HG03342 (cell line): ENCODE measurements around the gene AIM2.
"Not testable (repeated sequence)": the region's sequence is repeated elsewhere in the genome, so short reads cannot be mapped to it uniquely, and the experiment has no call there.

Experiments
- ATAC-seq: cut with Tn5 transposase; IDR thresholded peaks from one replicate; pipeline ENCODE4 v1.9.1; 2021; ENCODE audit warnings: mild to moderate bottlenecking, moderate library complexity; ENCODE audit not compliant: unreplicated experiment

AIM2 gene

DNA sequence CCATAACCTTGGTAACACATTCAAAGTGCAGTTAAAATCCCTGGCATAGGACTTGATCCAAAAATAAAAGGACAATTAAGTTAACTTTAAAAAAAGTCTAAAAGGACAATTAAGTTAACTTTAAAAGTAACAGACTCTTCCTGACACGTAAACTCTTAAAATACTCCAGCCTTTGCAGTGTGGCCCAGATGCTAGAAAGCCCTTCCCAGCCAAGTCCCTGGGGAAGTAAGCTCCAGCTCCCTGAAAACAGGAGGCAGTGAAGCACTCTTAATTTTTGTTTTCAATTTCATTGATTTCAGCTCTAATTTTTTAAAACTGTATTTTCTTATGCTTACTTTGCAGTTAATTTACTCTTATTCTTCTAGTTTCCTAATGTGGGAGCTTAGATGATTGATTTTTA, 5.1 kb upstream of the AIM2 start:
- no peak for ATAC-seq

DNA sequence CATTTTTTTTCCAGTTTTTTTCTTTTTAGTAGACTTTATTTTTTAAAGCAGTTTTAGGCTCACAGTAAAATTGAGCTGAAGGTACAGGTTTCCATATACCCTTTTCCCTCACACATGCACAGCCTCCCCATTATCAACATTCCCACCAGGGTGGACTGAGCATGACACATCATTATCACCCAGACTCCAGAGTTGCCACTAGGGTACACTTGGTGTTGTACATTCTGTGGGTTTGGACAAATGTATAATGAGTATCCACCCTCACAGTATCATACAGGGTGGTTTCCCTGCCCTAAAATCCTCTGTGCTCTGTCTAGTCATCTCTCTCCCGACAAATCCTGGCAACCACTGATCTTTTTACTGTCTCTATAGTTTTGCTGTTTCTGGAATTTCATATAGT, 3.0 kb upstream of the AIM2 start:
- no peak for ATAC-seq

DNA sequence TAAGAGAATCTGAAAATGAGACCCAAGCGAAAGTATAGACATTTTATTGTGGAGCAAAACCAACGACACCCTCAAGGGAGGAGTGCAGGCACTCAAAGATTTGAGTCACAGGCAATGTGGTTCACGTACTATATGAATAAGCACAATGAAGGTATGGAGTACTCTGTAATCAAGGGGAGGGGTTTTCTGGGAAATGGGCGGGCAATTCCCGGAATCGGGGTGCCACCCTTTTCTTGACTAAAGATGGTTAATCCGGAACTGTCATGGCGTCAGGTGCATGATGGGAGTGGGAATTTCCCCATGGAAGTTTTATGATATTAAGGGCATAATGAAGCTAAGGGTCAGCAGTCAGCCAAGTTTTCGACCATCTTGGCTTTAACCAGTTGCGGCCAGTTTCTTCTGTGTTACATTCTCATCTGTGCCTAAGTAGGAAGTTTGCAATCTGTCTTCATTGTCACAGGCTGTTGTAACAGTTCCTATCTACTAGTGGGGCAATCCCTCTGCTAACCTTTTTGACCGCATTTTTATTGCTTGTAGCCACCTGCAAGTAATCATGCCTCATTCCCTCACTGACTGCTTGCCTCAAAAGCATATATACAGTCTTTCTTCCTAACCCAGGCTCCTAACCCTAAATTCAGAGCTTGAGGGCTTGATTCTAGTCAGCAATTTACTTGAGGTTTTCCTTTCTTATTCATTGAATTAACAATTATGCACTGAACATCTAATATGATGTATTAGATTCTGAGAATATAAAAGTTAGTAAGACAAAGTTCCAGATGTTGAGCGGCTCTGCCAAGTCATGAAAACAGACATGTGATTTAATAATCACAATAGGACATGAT, 775 bp upstream of the AIM2 start:
- peak; percentile 70 for ATAC-seq

DNA sequence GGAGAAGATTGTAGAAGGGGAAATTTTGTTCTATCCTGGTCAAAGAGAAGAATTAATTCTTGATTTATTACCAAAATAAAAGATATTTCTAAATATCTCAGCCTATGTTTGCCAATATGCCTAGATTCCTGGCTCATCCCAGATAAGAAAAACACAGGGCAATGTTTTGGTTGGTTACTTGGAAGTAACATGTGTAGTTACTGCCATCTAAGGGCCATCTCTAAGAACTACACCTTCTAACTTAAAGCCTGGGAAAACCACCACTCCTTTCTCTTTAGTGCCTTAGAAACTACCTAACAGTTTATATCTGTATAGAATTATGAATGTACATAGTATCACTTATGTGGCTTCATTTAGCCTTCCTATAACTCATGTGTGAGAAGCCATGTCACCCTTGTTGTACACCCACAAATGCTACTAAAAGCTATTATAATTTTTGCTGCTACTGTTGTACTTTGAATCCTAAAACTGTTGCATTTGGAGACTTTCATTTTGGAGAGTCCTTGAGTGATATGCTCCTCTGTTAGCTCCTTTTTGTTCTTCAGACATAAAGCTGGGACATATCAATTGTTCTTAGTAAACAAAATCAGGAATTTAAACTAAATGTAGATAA, 4.5 kb downstream of the AIM2 start:
- no peak for ATAC-seq

DNA sequence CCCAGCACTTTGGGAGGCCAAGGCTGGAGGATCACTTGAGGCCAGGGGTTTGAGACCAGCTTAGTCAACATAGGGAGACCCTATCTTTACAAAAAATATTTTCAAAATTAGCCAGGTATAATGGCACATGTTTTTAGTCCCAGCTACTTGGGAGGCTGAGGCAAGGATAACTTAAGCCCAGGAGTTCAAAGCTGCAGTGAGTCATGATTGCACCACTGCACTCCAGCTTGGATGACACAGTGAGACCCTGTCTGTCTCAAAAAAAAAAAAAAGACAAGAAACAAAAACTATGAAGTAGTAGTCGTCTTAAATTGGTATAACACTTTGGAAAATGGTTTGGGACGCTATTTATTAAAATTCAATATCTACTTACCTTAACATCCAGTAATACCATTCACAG, 7.7 kb downstream of the AIM2 start:
- no peak for ATAC-seq

DNA sequence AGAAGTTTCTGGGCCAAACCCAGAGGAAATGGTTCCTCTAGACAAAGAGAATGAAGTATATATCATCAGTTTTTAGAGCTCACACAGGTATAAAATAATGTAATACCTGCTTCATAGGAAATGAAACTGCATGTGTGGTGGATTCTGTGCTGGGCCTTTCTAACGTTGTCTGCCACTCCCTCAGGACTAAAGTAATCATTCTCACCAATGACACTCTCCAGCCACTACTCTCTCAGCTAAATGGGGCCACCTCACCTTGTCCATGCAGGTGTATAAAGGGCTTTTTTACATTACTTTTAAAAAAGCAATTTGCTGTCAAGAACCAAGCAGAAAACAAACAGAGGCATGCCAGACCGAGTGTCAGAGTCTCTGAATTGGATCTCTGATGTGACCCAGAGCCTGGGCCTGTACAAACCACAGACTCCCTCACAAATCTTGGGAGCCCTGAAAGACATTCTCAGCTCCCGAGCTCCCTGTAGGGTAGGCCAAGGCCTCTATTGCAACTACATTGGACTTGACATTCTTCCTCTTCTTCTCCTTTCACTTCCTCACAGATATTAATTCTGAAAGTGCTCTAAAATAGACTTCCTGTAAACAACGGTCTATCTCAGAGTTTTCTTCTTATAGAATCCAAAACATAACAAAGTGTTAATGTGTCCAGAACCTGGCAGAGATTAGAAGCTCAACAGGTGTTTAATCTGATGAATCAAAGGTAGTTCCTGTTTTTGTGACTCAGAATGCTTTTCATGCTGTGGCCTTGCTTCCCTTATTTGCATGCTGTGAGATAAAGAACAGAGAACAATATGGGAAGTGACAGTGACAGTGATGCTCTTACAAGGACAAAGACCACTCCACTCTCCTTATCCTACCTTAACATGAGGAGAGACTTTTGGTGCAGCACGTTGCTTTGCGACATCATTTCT, 8.6 kb downstream of the AIM2 start:
- ATAC-seq, result peak; percentile 85

DNA sequence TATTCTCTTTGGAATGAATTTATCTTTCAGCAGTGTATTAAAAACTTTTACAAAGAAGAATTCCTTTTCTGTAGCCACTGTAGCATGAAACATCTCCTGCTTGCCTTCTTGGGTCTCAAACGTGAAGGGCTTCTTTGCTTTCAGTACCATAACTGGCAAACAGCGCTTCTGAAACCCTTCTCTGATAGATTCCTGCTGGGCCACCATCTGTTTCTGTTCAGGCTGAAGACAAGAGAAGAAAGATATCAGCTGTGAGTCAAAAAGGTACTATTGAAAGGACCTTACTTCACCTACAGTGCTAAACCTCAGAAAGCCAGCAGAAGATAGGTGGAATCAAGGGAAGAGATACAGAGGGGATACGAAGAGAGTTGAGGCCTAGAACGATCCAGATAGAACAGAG, 10.5 kb downstream of the AIM2 start:
- ATAC-seq, result no peak

DNA sequence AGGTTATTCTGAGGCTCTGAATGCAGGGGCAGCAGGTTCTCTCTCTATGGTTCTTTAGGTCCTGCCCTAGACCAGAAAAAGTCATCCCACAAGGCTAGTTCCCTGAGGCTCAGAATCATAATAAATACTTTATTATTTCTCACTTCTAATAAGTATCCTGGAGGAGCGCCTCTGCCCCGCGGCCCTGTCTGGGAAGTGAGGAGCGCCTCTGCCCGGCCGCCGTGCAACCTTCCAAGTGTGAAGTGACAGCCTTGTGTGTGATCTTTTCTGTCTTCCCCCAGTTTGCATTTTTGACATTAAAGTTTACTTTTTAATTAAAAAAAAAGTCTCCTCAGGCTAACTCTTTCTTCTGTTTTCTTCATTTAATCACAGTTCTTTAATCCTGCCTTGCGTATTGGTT, 11.5 kb downstream of the AIM2 start:
- ATAC-seq, result no peak

DNA sequence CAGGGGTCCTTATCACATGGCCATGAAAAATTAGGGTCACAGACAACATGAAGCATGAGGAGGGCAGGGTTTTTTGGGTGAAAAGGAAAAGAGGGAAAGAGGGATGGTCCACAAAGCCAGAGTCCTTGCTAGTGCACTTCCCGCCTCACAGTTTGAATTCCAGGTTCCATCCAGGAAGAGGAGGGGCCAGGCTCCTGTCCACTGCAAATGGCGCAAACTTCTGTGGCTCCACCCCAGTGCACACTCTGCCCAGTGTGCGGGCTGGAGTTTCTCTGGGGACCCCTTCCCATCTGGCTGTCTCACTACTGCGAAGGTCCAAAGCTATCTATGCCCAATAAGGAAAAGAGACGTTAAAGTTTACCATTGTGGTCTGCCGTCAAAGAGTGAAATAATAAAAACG, 17.8 kb downstream of the AIM2 start:
- ATAC-seq, result no peak

DNA sequence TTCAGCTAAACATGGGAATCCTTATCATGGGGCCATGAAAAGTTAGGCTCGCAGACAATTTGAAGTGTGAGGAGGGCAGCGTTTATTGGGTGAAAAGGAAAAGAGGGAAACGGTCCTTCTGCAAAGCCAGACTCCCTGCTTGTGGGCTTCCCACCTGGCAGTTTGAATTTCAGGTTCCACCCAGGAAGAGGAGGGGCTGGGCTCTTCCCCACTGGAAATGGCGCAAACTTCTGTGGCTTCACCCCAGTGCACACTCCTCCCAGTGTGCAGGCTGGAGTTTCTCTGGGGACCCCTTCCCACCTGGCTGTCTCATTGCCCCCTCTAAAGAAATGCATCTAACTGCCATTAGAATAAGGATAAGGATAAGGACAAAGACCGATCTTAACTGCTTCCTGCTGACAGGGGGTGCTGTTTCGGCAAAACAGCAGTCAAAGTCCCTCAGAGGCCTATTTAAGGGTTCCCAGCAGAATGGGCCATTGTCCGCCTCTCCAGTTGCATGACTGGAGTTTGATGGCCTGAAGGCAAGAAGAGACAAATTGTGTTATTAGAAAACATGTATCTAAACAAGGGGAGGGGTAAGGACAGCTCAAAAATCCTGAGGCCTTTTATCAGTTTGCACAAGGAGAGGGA, 20.4 kb downstream of the AIM2 start:
- ATAC-seq, result no peak

DNA sequence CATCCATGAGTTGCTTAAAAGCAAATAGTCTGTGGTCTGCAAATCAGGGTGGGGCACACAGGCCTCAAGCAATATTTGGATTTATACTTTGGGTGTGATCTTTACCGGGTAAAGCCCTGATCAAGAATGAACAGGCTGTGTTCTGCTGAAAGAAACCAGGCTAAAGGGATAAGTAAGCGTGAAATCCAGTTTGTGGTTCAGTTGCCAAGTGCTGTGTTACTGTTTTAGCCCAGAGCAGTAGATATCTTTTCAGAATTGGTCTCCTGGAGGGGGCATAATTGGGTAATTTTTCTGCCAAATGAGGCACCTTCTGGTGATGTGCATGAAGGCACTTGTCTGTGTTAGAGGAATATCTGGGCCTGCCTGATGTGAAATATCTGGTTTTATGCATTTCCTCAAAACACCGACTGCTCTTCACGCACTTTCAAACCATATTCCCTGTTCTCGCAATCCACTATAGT, 21.4 kb downstream of the AIM2 start:
- no peak for ATAC-seq

DNA sequence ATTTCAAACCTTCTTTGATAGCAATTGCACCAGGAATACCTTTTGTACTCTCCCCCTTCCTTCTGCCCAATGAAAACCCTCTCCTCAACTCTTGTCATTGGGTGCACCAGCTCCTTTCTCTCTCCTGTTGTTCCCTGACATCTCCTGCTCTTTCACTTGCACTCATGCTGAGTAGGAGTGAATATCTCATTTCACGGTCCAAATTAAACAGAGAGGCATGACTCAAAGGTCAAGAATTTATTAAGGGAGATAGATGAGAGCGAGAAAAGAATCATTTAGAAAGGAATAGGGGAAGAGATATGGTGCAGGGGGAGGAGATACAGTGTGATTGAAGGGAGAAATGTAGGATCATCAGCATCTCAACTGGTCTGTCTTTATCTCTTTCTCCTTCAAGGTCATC, 22.1 kb downstream of the AIM2 start:
- ATAC-seq, result no peak

DNA sequence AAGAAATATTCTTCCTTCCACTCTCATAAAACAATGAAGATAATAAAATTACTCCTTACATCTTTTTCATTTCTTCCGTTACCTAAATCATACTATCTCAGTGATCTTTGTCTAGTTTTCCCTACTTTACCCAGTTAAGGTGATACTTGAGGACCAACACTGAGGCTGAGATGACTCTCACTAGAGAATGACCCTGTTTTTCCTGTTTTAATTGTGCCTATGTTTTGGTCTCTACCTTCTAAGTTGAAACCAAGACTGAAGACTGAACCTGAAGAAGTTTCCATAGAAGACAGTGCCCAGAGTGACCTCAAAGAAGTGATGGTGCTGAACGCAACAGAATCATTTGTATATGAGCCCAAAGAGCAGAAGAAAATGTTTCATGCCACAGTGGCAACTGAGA, 25.1 kb downstream of the AIM2 start:
- no peak for ATAC-seq

DNA sequence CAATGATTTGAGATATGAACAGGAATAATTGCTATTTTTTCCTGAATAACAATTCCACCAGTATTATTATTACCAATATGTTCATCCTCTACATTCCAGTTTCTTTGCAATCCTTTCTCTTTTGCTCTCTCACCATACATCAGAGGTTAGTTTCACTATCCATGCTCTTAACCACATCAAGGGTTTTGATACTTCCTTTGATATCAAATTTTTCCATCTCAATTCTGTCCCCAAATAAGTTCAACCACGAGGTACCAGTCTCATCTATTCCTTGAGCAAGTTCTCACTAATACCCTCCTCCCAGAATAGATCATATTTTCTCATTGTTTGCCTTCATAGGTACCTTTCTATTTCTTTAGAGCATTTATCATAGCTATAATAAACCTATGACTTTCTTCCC, 30.1 kb downstream of the AIM2 start:
- ATAC-seq, result not testable (repeated sequence)

DNA sequence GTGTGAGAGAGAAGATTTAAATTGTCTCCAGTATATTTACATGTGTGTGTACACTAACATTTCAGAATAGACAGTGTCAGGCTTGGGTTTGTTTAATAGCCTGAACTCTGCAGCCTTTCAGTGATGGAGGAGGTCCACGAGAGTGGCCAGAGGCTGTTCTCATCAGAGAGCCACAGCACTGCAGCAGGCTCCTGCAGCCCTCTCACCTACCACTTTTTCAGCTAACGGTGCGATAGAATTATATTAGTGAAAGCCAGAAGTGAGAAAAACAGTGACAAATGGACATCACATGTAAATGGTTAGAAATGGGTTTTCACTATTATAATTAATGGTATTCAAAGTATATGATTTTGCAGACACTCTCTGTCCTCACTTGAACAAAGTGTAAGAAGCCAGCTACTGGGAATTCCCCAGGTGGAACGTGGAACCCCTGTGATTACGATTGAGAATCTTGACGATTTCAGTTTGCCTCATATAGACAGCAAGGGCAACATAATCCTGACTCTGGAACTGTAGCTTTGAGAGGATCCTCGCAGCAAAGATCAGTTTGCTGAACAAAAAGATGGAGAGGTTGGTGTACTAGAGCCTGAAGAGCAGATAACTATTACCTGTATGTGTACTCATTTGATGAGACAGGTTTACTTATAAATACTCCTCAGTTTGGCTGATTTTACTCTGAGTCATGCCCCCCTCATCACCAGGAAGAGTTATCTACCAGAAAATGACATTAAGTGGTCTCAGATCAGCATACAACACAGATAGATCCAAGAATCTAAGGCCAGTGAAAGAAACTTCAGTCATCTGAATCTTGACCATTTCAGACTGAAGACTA, 35.5 kb downstream of the AIM2 start:
- no peak for ATAC-seq

DNA sequence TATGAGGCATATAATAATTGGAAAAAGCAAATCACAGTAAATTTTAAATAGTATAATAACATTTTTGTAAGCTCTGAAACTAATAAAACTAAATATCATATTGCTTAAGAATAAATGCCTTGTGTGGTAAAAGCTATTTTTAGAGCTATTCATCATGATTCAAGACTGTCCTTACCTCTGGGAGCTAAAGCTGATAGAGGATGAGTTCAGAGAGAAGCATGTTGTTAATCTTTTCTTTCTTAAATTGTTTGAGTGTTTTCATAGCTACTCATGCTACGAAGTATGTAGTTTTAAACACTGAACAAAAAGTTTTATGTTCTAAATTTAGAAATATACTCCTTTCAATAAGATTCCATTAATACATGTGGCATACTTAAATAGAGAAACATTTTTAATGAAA, 36.4 kb downstream of the AIM2 start:
- ATAC-seq, result no peak

DNA sequence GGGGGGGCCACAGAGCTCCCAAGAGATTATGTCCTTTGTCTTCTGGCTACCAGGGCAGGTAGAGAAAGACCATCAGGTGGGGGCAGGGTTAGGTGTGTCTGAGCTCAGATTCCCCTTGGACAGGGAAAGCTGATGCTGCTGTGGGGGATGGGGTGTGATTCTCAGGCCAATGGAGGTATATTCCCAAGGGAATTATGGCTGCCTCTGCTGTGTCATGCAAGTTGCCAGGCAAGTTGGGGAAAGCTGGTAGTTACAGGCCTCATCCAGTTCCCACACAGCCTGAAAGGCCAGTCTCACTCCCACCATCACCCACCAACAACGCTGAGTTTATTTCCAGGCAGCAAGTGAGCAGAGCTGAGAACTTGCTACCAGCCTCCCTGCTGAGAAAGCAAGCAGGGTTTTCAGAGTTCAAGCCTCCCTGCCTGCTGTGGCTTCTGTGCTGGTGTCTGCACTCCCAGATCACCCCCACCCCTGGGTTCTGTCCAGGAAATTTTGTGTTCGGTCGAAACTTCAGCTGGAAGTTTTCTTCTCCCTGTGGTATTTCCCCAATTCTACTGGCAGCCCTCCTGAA, 45.6 kb downstream of the AIM2 start:
- ATAC-seq, result no peak

DNA sequence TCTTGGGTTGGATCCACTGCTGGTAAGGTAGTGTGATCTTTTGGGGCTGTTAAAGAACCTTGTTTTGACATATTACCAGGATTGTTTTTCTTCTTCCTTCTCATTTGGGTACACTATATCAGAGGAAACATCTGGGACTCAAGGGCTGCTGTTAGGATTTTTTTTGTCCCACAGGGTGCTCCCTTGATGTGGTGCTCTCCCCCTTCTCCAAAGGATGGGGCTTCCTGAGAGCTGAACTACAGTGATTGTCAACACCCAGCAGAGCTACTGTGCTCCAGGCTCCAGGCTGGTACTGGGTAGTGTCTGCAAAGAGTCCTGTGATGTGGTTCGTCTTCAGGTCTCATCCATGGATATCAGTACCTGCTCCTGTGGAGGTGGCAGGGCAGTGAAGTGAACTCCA, 46.3 kb downstream of the AIM2 start:
- ATAC-seq, result no peak

DNA sequence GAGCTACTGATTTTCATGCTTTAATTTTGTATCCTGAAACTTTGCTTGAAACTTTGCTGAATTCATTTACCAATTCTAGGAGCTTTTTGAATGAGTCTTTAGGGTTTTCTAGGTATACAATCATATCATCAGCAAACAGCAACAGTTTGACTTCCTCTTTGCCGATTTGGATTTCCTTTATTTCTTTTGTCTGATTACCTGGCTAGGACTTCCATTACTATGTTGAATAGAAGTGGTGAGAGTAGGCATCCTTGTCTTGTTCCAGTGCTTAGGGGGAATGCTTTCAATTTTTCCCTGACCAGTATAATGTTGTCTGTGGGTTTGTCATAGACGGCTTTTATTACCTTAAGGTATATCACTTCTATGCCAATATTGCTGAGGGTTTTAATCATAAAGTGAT, 49.7 kb downstream of the AIM2 start:
- not testable (repeated sequence) for ATAC-seq

DNA sequence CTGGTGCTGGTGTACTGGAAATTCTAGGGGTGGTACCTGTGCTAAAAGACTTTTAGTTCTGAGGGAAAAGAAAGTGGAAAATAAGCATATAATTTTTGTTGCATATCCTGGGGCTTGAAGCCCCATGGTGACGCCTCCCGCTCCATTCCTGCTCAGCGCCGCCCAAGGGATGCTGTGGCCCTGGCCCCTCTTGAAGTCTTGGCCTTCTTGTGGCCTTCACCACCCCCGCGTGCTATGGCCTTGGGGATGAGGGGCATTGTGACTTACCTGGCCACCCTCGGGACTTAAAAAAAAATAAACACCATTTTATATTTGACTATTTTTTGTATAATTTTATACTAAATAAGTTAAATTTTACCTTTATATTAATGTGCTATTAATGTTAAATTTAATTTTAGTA, 51.5 kb downstream of the AIM2 start:
- ATAC-seq, result no peak
